SK-N-MC (cell line): ENCODE data around the gene CNOT10.

Experiments
- DNase-seq: peaks from one replicate; pipeline ENCODE4 v3.0.0-alpha.2; 2011; ENCODE audit warnings: low read depth, low spot score
- H3K27ac ChIP-seq: fragments of 200-600 bp; sonication (generic); 2 replicates; pipeline ENCODE4 v1.5.1; 2016; ENCODE audit warnings: mixed run types
- H3K36me3 ChIP-seq: fragments of 200-600 bp; sonication (generic); 2 replicates; pipeline ENCODE4 v1.6.1; 2017; ENCODE audit warnings: antibody characterized with exemption, low read length, mixed read lengths; ENCODE audit not compliant: insufficient read depth
- H3K4me3 ChIP-seq: fragments of 200-600 bp; sonication (generic); 2 replicates; pipeline ENCODE4 v1.5.1; 2016
- H3K9ac ChIP-seq: fragments of 200-600 bp; sonication (generic); 2 replicates; pipeline ENCODE4 v1.8.0; 2017; ENCODE audit warnings: mixed run types, mixed read lengths; ENCODE audit not compliant: insufficient read length
- H3K9me3 ChIP-seq: fragments of 200-600 bp; sonication (generic); 2 replicates; pipeline ENCODE4 v1.6.1; 2017; ENCODE audit warnings: low read depth, mild to moderate bottlenecking, antibody characterized with exemption, low read length, moderate library complexity, mixed read lengths
- EZH2 ChIP-seq: fragments of 200-600 bp; sonication (generic); IDR thresholded peaks from one replicate; pipeline ENCODE4 v1.6.1; 2017; ENCODE audit warnings: antibody characterized with exemption
- FOXP2 ChIP-seq: optimal IDR thresholded peaks from 2 replicates; pipeline ENCODE3; 2011; ENCODE audit warnings: mild to moderate bottlenecking, moderate library complexity; ENCODE audit not compliant: insufficient read depth; ENCODE audit errors: extremely low read length, control extremely low read depth
- POLR2AphosphoS5 ChIP-seq: IDR thresholded peaks from 2 replicates; pipeline ENCODE4 v1.6.1; 2012; ENCODE audit warnings: mild to moderate bottlenecking, low read depth, low read length, borderline replicate concordance

The CNOT10 gene

GRCh38 chr3:32681811-32682210 is 3.2 kb upstream of the CNOT10 start:
- no peak overlapping the region for H3K27ac ChIP-seq
- no peak for DNase-seq
- H3K36me3 ChIP-seq = no peaks in the 10 kb centered on the region
- TF ChIP-seq EZH2 (no peak), FOXP2 (no peak), POLR2AphosphoS5 (no peak)
- no peak overlapping the region for H3K9ac ChIP-seq
- H3K9me3 ChIP-seq = no peaks in the 10 kb centered on the region
- H3K4me3 ChIP-seq = no peak overlapping the region

GRCh38 chr3:32684029-32684799 is 774 bp upstream of the CNOT10 start:
- TF ChIP-seq FOXP2 (no peak), POLR2AphosphoS5 (no peak), EZH2 (no peak)
- no peaks in the 10 kb centered on the region for H3K9me3 ChIP-seq
- peak overlapping the region; percentile 63 for H3K9ac ChIP-seq
- H3K36me3 ChIP-seq = no peaks in the 10 kb centered on the region; the same call in 1 of the 2 replicates
- no peak for DNase-seq
- peak overlapping the region; percentile 42; the same call in 1 of the 2 replicates for H3K27ac ChIP-seq
- H3K4me3 ChIP-seq = peak overlapping the region; percentile 77

GRCh38 chr3:32685543-32686185 is 676 bp downstream of the CNOT10 start:
- no peaks in the 10 kb centered on the region for H3K9me3 ChIP-seq
- H3K36me3 ChIP-seq = no peaks in the 10 kb centered on the region; the same call in 1 of the 2 replicates
- peak overlapping the region; percentile 58 for H3K9ac ChIP-seq
- DNase-seq = no peak
- H3K27ac ChIP-seq = no peak overlapping the region
- TF ChIP-seq POLR2AphosphoS5 = no peak
- TF ChIP-seq FOXP2 = no peak
- TF ChIP-seq EZH2 = no peak
- peak overlapping the region; percentile 77 for H3K4me3 ChIP-seq

- no peak for TF ChIP-seq POLR2AphosphoS5
- H3K4me3 ChIP-seq = peak overlapping the region; percentile 77
- no peaks in the 10 kb centered on the region for H3K9me3 ChIP-seq
- H3K27ac ChIP-seq = no peak overlapping the region
- peak overlapping the region; percentile 58 for H3K9ac ChIP-seq
- no peak for DNase-seq
- no peaks in the 10 kb centered on the region; the same call in 1 of the 2 replicates for H3K36me3 ChIP-seq
Observed at GRCh38 chr3:32686713-32687112, 1.7 kb downstream of the CNOT10 start.

- TF ChIP-seq EZH2 (no peak), POLR2AphosphoS5 (no peak), FOXP2 (no peak)
- no peak for DNase-seq
- Histone ChIP-seq H3K27ac (no peak overlapping the region), H3K9ac (no peak overlapping the region), H3K4me3 (no peak overlapping the region), H3K9me3 (no peaks in the 10 kb centered on the region), H3K36me3 (no peaks in the 10 kb centered on the region; the same call in 1 of the 2 replicates)
Observed at GRCh38 chr3:32691847-32692246, 6.9 kb downstream of the CNOT10 start.

- H3K9ac ChIP-seq = no peak overlapping the region
- no peaks in the 10 kb centered on the region for H3K9me3 ChIP-seq
- TF ChIP-seq POLR2AphosphoS5 = no peak
- TF ChIP-seq FOXP2 = no peak
- no peak for TF ChIP-seq EZH2
- H3K36me3 ChIP-seq = no peaks in the 10 kb centered on the region
- no peak overlapping the region for H3K4me3 ChIP-seq
- H3K27ac ChIP-seq = no peak overlapping the region
- DNase-seq = no peak
Observed at GRCh38 chr3:32696523-32696922, 11.5 kb downstream of the CNOT10 start.

GRCh38 chr3:32698506-32698905 is 13.5 kb downstream of the CNOT10 start:
- Histone ChIP-seq H3K4me3 (no peak overlapping the region), H3K36me3 (no peaks in the 10 kb centered on the region), H3K9ac (no peak overlapping the region), H3K9me3 (no peaks in the 10 kb centered on the region), H3K27ac (no peak overlapping the region)
- no peak for DNase-seq
- TF ChIP-seq FOXP2 (no peak), POLR2AphosphoS5 (no peak), EZH2 (no peak)

GRCh38 chr3:32699429-32699828 is 14.4 kb downstream of the CNOT10 start:
- Histone ChIP-seq H3K36me3 (no peaks in the 10 kb centered on the region), H3K4me3 (no peak overlapping the region), H3K9me3 (no peaks in the 10 kb centered on the region), H3K27ac (no peak overlapping the region), H3K9ac (no peak overlapping the region)
- DNase-seq = no peak
- no peak for TF ChIP-seq POLR2AphosphoS5
- TF ChIP-seq FOXP2 = no peak
- no peak for TF ChIP-seq EZH2
